ENCODE results near the gene FZD4. TPM values are rescaled to one million over a fixed set of nuclear protein-coding genes. Genes with fewer than 3 reads are reported as not detected.

Gene FZD4
- total RNA-seq, 1 experiment from 2014 or later: 4.4 TPM

GRCh38 chr11:86950661-86950995 is 4.6 kb downstream of the FZD4 start:
- intact Hi-C loops (cut with micrococcal nuclease): no loop called here
- H3K4me1 ChIP-seq (ENCODE audit: control insufficient read depth in 1 of 2, insufficient read depth in 2 of 2, low read length in 2 of 2): peaks cover 0 to 10% of the 10 kb centered on the region in 2 experiments; a peak in 2 of 4 replicates
- no peak overlapping the region for H3K4me2 ChIP-seq (ENCODE audit: low read length)
- POLR2A ChIA-PET: no interaction called here
- no peaks in the 10 kb centered on the region for H3K36me3 ChIP-seq (ENCODE audit: control insufficient read depth in 1 of 2, insufficient read depth in 2 of 2, low read length in 2 of 2)
- DNase-seq (ENCODE audit: low read depth, low spot score): no peak
- no peak overlapping the region for H2AFZ ChIP-seq (ENCODE audit: low read depth, low read length, poor library complexity, severe bottlenecking)
- no peaks in the 10 kb centered on the region for H3K27me3 ChIP-seq (ENCODE audit: insufficient read depth, low read length)
- CTCF ChIA-PET: no interaction called here
- H3K27ac ChIP-seq (ENCODE audit: low read depth, low read length): no peak overlapping the region
- RAD21 ChIA-PET (ENCODE audit: low non-redundant PET in 1 of 2, low total read pairs in 2 of 2, uncharacterized antibody in 2 of 2, unreplicated experiment in 2 of 2): no interaction called here
- H4K20me1 ChIP-seq (ENCODE audit: insufficient read depth): no peaks in the 10 kb centered on the region
- TF ChIP-seq CTCF (IDR thresholded peaks at IDR 0.05 in 2 of 3, conservative IDR thresholded peaks at IDR 0.05 in 1 of 3; ENCODE audit: borderline replicate concordance in 1 of 3, insufficient read depth in 1 of 3, low read depth in 2 of 3, low read length in 2 of 3): no peak
- TF ChIP-seq ZNF274 (IDR thresholded peaks at IDR 0.05; ENCODE audit: low read depth, low read length): no peak
- no peak for TF ChIP-seq SIN3A (IDR thresholded peaks at IDR 0.05; ENCODE audit: low read depth)
- TF ChIP-seq POLR2A (IDR thresholded peaks at IDR 0.05; ENCODE audit: borderline replicate concordance, extremely low read depth, insufficient read depth, insufficient read length): no peak
- TF ChIP-seq CEBPB (IDR thresholded peaks at IDR 0.05; ENCODE audit: low read depth): no peak
- no peak for TF ChIP-seq EGR1 (IDR thresholded peaks at IDR 0.05; ENCODE audit: low read depth)
- no peak for TF ChIP-seq POLR2AphosphoS5 (IDR thresholded peaks at IDR 0.05; ENCODE audit: low read depth, low read length)
- TF ChIP-seq JUND (IDR thresholded peaks at IDR 0.05): no peak
- TF ChIP-seq TCF7L2 (IDR thresholded peaks at IDR 0.05; ENCODE audit: borderline replicate concordance, extremely low read depth, insufficient read depth, insufficient read length): no peak
- TF ChIP-seq FOSL1 (IDR thresholded peaks at IDR 0.05; ENCODE audit: low read depth): no peak
- TF ChIP-seq ELF1 (IDR thresholded peaks at IDR 0.05; ENCODE audit: borderline replicate concordance, low read depth): no peak
- no peak for TF ChIP-seq EZH2 (IDR thresholded peaks at IDR 0.05)
- TF ChIP-seq EZH2phosphoT487 (IDR thresholded peaks at IDR 0.05; ENCODE audit: borderline replicate concordance): no peak
- TF ChIP-seq ZBTB33 (IDR thresholded peaks at IDR 0.05; ENCODE audit: extremely low read depth, insufficient replicate concordance, low read length): no peak
- TF ChIP-seq MAX (IDR thresholded peaks at IDR 0.05): no peak
- TF ChIP-seq SRF (IDR thresholded peaks at IDR 0.05; ENCODE audit: low read depth): no peak
- no peak overlapping the region for H3K4me3 ChIP-seq (replicated peaks in 1 of 2; ENCODE audit: low read depth in 1 of 2, low read length in 2 of 2)
- no peak overlapping the region for H3K9ac ChIP-seq (ENCODE audit: low read length)
- H3K9me3 ChIP-seq (ENCODE audit: control insufficient read depth in 1 of 2, insufficient read depth in 1 of 2, low read depth in 1 of 2, low read length in 2 of 2): no peaks in the 10 kb centered on the region
- H3K79me2 ChIP-seq (ENCODE audit: insufficient read depth, low read length): no peaks in the 10 kb centered on the region
- no TSS peak for BruUV-seq (replicated peaks)
- H3K9me2 ChIP-seq (ENCODE audit: insufficient read depth): no peaks in the 10 kb centered on the region
- ATAC-seq: no peak
